Measurements from ENCODE around the gene SLC8A1. TPM values are rescaled to one million over a fixed set of nuclear protein-coding genes. Genes with fewer than 3 reads are reported as not detected.

The SLC8A1 gene
- total RNA-seq, 1 donor from 2014 or later: 9.6 TPM

- Histone ChIP-seq H4K20me1 (ENCODE audit: low read depth) (no peaks in the 10 kb centered on the region), H3K9ac (no peak overlapping the region), H3F3A (ENCODE audit: low read depth) (no peaks in the 10 kb centered on the region), H3K27ac (no peak overlapping the region), H3K27me3 (no peaks in the 10 kb centered on the region), H2AFZ (replicated peaks) (no peak overlapping the region), H3K36me3 (no peaks in the 10 kb centered on the region), H3K4me2 (no peak overlapping the region), H3K9me3 (ENCODE audit: low read depth) (no peaks in the 10 kb centered on the region), H3K79me2 (ENCODE audit: low read depth) (no peaks in the 10 kb centered on the region), H3K4me1 (peaks cover 6% of the 10 kb centered on the region), H3K4me3 (no peak overlapping the region)
- Mint-ChIP-seq H3K9me3 (no peaks in the 10 kb centered on the region), H3K4me3 (no peak overlapping the region), H3K27ac (no peak overlapping the region), H3K4me1 (peaks cover 12% of the 10 kb centered on the region), H3K36me3 (no peaks in the 10 kb centered on the region), H3K27me3 (ENCODE audit: insufficient read depth, low read depth) (no peaks in the 10 kb centered on the region)
- no peak for DNase-seq (ENCODE audit: low spot score)
- TF ChIP-seq CTCF (IDR thresholded peaks at IDR 0.05) (no peak), EZH2 (IDR thresholded peaks at IDR 0.05) (no peak), EZH2phosphoT487 (IDR thresholded peaks at IDR 0.05) (no peak)
Measured at GRCh38 chr2:40169856-40170255, 282.0 kb downstream of the SLC8A1 start.

GRCh38 chr2:40169430-40169829, 282.5 kb downstream of the SLC8A1 start:
- Mint-ChIP-seq H3K9me3 (no peaks in the 10 kb centered on the region), H3K4me1 (peaks cover 12% of the 10 kb centered on the region), H3K27me3 (ENCODE audit: insufficient read depth, low read depth) (no peaks in the 10 kb centered on the region), H3K4me3 (no peak overlapping the region), H3K27ac (no peak overlapping the region), H3K36me3 (no peaks in the 10 kb centered on the region)
- Histone ChIP-seq H3K36me3 (no peaks in the 10 kb centered on the region), H3K27ac (no peak overlapping the region), H3K4me2 (no peak overlapping the region), H3K9me3 (ENCODE audit: low read depth) (no peaks in the 10 kb centered on the region), H3K4me1 (peaks cover 6% of the 10 kb centered on the region), H3K27me3 (no peaks in the 10 kb centered on the region), H3K4me3 (no peak overlapping the region), H3F3A (ENCODE audit: low read depth) (no peaks in the 10 kb centered on the region), H3K9ac (no peak overlapping the region), H3K79me2 (ENCODE audit: low read depth) (no peaks in the 10 kb centered on the region), H2AFZ (replicated peaks) (no peak overlapping the region), H4K20me1 (ENCODE audit: low read depth) (no peaks in the 10 kb centered on the region)
- no peak for DNase-seq (ENCODE audit: low spot score)
- TF ChIP-seq EZH2 (IDR thresholded peaks at IDR 0.05): no peak
- TF ChIP-seq CTCF (IDR thresholded peaks at IDR 0.05): no peak
- TF ChIP-seq EZH2phosphoT487 (IDR thresholded peaks at IDR 0.05): no peak

GRCh38 chr2:40168546-40168945, 283.3 kb downstream of the SLC8A1 start:
- H3K79me2 ChIP-seq (ENCODE audit: low read depth): no peaks in the 10 kb centered on the region
- Mint-ChIP-seq H3K4me1 (peaks cover 12% of the 10 kb centered on the region), H3K36me3 (no peaks in the 10 kb centered on the region), H3K27ac (no peak overlapping the region), H3K4me3 (no peak overlapping the region), H3K27me3 (ENCODE audit: insufficient read depth, low read depth) (no peaks in the 10 kb centered on the region), H3K9me3 (no peaks in the 10 kb centered on the region)
- no peak for DNase-seq (ENCODE audit: low spot score)
- TF ChIP-seq EZH2 (IDR thresholded peaks at IDR 0.05) (no peak), CTCF (IDR thresholded peaks at IDR 0.05) (no peak), EZH2phosphoT487 (IDR thresholded peaks at IDR 0.05) (no peak)
- no peak overlapping the region for H3K4me2 ChIP-seq
- no peaks in the 10 kb centered on the region for H3K9me3 ChIP-seq (ENCODE audit: low read depth)
- no peak overlapping the region for H3K9ac ChIP-seq
- H3F3A ChIP-seq (ENCODE audit: low read depth): no peaks in the 10 kb centered on the region
- no peak overlapping the region for H3K4me3 ChIP-seq
- H3K27ac ChIP-seq: no peak overlapping the region
- H3K36me3 ChIP-seq: no peaks in the 10 kb centered on the region
- no peaks in the 10 kb centered on the region for H4K20me1 ChIP-seq (ENCODE audit: low read depth)
- H2AFZ ChIP-seq (replicated peaks): no peak overlapping the region
- H3K4me1 ChIP-seq: peaks cover 6% of the 10 kb centered on the region
- H3K27me3 ChIP-seq: no peaks in the 10 kb centered on the region

All from neural progenitor cell (in vitro differentiated cells).